NCI-H510A (cell line): ENCODE measurements around the gene PLAU.
"Not testable (repeated sequence)": the region's sequence is repeated elsewhere in the genome, so short reads cannot be mapped to it uniquely, and the experiment has no call there.

ENCODE experiments used
- DNase-seq: peaks from one replicate; lab custom pipeline; 2025; lab: John Stamatoyannopoulos, UW

Gene PLAU

DNA sequence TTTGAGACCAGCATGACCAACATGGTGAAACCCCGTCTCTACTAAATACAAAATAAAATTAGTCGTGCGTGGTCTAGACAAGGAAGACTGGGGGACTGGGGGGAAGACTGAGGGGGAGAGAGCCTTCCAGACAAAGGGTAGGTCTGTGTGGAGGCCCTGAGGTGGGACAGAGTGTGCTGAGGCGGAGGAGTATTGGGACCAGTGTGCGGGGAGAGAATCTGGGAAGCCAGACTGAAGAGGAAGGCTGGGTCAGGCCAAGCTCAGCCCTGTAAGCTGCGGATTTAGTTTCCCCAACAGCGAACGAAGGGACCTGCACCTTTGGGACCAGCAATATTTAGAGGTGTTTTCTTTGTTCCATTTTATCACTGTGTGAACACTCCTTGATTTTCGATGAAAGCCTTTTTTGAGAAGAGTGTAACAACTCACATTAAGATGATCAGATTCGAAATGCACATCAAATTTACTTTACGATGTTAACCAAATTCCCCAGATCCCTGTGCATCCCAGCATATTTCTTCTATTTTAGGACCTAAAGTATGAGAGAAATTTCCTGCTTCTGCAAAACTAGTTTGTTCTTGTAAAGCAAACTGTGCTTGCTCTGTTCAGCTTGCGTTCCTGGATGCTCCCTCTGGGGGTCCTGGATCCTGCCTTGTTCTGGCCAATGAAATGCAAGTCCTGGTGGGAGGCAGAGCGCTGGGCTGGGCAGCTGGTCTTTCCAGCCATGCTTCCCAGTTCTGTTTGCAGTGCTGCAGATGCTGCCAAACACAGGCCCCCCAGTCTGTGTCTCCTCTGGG is 39.4 kb downstream of the PLAU start:
- no peak for DNase-seq

DNA sequence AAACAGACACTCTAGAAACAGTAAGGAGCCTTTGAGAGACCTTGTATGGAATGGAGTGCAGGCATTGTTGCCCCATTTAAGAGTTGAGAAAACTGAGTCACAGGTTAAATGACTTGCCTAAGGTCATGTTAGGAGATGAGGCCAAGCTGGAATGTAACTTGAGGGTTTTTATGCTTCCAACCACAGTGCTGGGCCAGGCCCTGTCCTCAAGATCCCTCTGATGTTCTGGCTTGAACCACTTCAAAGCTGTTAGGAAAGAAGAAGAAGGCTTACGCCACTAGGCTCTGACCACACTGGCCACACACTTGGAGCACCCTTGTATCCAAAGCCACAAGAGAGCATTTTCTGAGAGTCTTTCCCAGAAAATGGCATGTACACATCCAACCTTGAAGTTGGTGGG is 42.7 kb downstream of the PLAU start:
- DNase-seq = no peak

DNA sequence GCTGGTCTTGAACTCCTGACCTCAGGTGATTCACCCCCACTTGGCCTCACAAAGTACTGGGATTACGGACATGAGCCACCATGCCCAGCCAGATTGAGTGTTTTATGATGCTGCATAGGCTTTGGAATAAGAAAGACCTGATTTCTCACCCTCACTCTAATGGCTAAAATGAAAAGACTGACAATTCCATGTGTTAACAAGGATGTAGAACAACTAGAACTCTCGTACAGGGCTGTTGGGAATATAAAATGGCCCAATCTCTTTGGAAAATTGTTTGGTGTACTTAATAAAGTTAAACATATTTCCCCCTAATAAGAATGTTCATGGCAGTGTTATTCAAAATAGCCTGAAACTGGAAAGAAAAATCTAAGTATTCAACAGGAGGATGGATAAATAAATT is 43.8 kb downstream of the PLAU start:
- DNase-seq = no peak

DNA sequence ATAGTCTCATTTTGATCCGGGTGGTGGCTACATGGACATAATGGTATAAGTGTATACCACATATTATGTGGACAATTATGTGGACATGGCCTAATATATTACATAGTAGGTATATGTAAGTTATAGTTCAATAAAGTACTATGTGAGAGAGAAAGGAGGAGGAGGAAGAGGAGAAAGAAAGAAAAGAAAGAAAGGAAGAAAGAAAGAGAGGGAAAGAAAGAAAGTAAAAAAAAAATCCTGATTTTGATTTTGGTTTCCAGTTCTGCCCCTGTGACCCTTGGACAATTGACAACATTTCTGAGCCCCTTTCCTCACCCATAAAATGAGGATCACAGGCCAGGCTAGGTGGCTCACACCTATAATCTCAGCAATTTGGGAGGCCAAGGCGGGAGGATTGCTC is 44.8 kb downstream of the PLAU start:
- no peak for DNase-seq

DNA sequence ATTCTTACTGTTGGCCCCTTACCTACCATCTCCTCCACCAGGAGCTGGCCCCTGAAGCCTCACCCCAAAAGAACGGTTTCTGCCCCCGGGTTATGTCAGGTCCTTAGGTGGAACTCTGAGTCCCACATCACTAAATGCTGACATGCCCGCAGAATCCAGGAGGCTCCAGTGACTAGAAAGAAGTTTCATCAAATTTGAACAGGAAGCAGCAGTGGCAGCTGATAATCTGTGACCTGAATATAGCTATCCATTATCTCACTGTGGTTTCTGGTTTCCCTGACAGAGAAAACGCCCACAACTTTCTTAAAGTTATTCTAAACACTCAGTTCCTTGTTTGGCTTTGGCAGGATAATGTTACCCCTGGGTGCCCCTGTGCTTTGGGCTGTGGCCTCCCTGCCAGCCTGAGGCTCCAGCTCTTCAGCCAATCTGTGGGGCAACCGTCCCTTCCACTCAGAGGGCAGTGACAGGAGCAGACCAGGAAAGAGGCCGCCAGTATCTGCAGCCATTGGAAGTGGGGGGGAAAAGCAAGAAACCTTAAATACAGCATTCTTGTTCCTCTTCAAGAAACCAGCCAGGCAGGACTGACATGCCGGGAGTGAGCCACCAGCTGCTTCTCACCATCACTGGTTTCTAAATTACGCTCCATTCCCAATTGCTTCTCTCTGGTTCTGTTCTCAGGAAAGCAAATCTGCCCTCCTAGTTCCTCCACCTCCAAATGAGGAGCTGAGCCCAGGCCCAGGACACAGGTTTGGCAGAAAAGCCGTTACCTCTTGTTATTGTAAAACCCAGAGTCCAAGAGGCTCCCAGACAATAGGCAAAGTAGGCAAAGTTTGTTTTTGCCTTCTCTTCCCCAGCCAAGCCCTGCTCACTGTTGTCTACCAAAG is 45.8 kb downstream of the PLAU start:
- DNase-seq = no peak

DNA sequence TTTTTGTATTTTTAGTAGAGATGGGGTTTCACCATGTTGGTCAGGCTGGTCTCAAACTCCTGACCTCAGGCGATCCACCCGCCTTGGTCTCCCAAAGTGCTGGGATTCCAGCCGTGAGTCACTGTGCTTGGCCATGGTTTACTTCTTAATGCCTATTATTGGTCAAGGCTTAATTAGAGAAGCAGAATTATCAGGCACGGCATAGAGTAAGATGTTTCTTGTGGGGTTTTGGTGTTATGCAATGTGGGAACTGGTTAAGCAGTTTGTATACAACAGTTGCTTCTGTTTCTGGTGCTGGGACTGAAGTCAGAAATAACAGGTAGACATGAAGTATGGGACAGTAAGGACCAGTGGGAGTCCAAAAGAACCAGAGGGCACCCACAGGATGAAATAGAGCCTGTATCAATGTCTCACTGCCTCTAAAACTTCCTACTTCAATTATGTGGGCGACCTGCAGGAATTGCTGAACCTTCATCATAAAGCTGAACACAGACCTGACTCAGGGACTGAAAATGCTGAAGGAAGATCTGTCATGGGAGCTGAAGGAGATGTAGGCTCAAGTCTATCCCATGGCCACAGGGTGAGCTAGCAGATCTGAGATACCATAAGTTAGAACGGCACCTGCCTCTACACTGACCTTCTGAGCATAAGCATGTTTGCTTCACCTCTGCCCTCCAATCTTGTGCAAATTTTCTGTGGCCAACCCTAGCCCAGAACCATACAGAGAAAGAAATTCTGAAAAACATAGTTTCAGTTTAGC is 48.7 kb downstream of the PLAU start:
- DNase-seq = no peak

DNA sequence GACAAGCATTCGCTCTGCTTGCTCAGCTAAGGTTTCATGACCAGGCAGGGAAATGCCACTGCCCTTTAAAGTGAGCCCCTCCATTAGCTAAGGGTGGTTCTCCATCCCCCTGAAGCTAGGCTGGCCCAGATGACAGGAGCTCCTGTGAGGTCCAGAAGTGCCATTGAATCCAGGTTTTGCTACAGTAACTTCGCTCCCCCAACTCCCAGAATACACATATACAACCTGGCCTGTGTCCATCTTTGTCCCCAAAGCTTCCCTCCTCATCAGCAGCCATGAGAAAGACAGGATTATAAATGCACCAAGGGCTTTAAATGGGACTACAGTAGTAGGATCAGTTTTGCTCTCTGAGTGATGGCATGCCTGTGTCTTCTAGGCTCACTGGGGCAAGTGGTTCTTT is 51.5 kb downstream of the PLAU start:
- no peak for DNase-seq

DNA sequence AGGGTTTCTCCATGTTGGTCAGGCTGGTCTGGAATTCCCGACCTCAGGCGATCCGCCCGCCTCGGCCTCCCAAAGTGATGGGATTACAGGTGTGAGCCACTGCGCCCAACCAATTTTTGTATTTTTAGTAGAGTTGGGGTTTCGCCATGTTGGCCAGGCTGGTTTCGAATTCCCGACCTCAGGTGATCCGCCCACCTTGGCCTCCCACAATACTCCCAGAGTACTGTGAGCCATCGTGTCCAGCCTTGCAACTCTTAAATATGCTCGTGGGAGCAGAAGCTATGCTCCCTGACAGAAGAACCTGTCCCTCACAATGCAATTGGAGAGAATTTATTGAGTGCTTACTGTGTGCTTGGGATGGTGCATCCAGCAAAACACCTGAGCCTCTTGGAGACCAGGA is 52.6 kb downstream of the PLAU start:
- not testable (repeated sequence) for DNase-seq

DNA sequence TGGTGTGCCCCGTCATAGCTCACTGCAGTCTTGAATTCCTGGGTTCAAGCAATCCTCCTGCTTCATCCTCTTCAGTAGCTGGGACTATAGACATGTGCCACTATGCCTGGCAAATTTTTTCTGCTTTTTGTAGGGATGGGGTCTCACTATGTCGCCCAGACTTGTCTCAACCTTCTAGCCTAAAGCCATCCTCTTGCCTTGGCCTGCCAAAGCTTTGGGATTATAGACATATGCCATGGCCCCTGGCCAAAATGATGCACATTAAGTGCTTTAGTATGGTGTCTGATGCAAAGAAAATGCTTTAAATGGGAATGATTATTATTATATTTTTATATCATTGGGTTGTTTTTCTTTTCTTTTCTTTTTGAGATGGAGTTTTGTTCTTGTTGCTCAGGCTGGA is 53.8 kb downstream of the PLAU start:
- DNase-seq = no peak

DNA sequence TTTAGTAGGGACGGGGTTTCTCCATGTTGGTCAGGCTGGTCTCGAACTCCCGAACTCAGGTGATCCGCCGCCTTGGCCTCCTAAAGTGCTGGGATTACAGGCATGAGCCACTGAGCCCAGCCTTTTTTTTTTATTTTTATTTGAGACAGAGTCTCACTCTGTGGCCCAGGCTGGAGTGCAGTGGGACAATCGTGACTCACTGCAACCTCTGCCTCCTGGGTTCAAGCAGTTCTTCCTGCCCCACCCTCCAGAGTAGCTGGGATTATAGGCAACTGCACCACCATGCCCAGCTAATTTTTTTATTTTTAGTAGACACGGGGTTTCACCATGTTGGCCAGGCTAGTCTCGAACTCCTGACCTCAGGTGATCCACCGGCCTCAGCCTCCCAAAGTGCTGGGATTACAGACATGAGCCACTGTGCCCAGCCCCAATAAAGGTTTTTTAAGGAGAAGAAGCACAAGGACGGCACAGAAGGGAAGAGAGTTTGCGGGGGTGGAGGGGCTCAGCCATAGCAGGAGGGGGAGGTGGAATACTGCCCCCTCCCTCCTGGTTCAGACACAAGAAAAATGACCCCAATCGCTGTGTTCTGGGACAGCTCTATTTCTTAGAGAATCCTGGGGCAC is 54.4 kb downstream of the PLAU start:
- not testable (repeated sequence) for DNase-seq

DNA sequence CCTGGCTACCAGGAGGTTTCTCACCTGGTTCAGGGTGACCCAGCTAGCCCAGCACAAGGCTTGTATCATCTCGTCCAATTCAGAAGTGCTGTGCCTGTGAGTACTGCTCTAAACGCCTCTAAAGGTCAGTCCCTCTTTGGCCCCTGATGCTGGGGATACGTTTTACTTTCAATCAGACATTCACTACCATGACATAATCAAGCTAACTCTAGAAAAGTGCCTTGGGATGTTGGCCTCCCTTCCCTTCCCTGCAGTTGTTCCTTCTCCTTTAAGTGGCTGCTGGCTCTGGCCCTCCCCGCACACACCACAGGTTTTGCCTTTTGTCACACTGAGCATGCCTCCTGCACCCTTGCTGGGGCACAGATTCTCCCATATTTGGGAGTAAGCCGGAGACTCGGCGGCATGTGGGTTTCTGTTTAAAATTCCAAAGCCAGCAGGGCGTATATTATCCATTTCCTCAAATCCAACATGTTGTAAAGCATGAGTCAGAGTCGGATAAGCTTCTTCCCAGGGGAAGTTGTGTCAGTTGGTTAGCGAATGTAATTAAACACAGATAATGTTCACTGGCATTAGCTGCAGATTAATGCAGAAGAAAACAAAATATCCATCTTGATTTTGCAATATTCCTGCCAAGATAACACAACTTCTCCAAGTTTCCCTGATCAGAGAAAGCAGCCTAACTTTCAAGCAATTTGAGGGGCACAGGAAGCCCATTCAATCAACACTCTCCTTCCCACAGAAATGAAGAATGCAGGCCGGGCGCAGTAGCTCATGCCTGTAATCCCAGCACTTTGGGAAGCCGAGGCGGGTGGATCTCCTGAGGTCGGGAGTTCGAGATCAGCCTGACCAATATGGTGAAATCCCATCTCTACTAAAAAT is 55.2 kb downstream of the PLAU start:
- no peak for DNase-seq

DNA sequence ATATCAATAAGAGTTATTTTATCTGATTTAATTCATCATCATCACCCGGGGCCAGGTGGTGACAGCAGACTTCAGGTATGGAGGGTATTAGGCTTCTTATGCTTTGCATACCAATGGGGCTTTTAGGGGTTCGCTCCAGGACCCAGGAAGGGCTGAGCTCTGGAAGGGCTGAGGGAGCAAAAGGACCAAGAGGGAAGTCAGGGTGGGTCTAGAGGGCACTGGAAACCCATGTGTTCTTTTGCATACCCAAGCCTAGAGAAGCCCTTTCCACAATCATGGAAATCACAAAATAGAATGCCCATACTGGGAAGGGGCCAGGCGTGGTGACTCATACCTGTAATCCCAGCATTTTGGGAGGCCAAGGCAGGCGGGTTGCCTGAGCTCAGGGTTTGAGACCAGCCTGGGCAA is 56.1 kb downstream of the PLAU start:
- no peak for DNase-seq
